Activated B cell treated with CpG ODN at 0.5 μM for 24 hours (primary cell): ENCODE results near the gene PARP14. TPM values are rescaled to one million over a fixed set of nuclear protein-coding genes. Genes with fewer than 3 reads are reported as not detected.
"Not testable (repeated sequence)": the region's sequence is repeated elsewhere in the genome, so short reads cannot be mapped to it uniquely, and the experiment has no call there.

Source experiments
- ATAC-seq: fragments of 200-7000 bp; cut with Tn5 transposase; one replicate; pipeline ENCODE4 v1.10.0; 2021; ENCODE audit warnings: low read depth, mild to moderate bottlenecking, moderate library complexity
- CTCF ChIA-PET: fragments of 350-600 bp; sonication (Branson Sonifier 250); formaldehyde crosslinking; loops from one replicate; lab custom pipeline; 2021; ENCODE audit warnings: antibody characterized with exemption; lab: Charles Lee
- POLR2A ChIA-PET: fragments of 350-600 bp; sonication (Branson Sonifier 250); formaldehyde crosslinking; loops from one replicate; lab custom pipeline; 2021; ENCODE audit warnings: antibody characterized with exemption; lab: Charles Lee
- DNase-seq: peaks from one replicate; pipeline ENCODE4 v3.0.0; 2022
- H3K27ac Mint-ChIP-seq: one replicate; pipeline ENCODE4 v1.8.0; 2020; ENCODE audit warnings: mixed read lengths
- H3K27me3 Mint-ChIP-seq: one replicate; pipeline ENCODE4 v1.8.0; 2021; ENCODE audit warnings: mixed read lengths
- H3K36me3 Mint-ChIP-seq: one replicate; pipeline ENCODE4 v1.8.0; 2021; ENCODE audit warnings: low read depth, mixed read lengths
- H3K4me1 Mint-ChIP-seq: one replicate; pipeline ENCODE4 v1.8.0; 2021; ENCODE audit warnings: mixed read lengths
- H3K4me3 Mint-ChIP-seq: one replicate; pipeline ENCODE4 v1.8.0; 2020; ENCODE audit warnings: mild to moderate bottlenecking, mixed read lengths
- H3K9me3 Mint-ChIP-seq: one replicate; pipeline ENCODE4 v1.8.0; 2020; ENCODE audit warnings: mixed read lengths
- intact Hi-C: fragments of 100-400 bp; cut with micrococcal nuclease; formaldehyde crosslinking; loops from one replicate; pipeline ENCODE4 v1.15.1; 2024
- total RNA-seq: library from RNA; stranded (reverse); gene quantifications from 2 replicates; pipeline ENCODE4 v1.2.3, GENCODE V29; 2022
- TF ChIP-seq, protein P1 (sequence below): fragments of 200-600 bp; IDR thresholded peaks from one replicate; pipeline ENCODE4 v1.8.0; 2022; ENCODE audit warnings: antibody characterized with exemption, mild to moderate bottlenecking

PARP14 gene
- total RNA-seq, 1 donor from 2014 or later: 221 TPM

DNA sequence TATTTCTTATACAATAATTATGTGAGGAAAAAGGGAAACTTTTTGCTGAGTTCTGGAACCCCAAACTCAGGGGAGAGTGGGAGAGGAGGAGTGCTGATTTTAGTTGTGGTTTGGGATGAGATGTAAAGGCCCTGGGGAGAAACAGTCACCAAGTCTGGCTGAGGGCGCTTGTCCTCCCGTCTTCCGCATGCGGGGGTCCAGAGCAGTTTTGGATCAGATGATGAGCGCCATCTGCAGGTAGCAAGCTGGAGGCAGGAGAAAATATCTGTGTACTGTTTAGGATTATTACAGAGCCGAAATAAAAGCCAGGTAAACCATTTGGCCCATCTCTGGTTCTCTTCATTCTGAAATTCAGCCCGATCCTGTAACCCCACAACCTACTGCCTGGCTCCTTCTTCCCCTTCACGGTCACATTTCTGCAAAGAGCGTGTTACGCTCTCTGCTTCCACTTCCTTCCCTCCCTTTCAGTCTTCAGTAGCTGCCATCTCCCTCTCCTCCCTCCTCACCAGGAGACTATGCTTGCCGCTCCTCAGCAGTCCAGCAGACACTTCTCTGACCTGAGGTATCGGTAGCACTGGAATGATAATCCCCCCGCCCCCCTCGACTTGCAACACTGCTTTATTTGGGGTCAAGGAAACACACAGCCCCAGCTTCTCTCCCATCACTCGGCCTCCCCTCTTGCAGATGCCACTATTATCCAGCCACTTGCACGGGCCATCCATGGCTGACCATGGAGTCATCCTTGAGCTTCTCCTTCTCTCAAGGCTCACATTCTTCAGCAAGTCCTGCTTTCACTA, 1.4 kb upstream of the PARP14 start:
- H3K4me1 Mint-ChIP-seq: peaks cover 63% of the 10 kb centered on the region
- TF ChIP-seq, protein P1, sequence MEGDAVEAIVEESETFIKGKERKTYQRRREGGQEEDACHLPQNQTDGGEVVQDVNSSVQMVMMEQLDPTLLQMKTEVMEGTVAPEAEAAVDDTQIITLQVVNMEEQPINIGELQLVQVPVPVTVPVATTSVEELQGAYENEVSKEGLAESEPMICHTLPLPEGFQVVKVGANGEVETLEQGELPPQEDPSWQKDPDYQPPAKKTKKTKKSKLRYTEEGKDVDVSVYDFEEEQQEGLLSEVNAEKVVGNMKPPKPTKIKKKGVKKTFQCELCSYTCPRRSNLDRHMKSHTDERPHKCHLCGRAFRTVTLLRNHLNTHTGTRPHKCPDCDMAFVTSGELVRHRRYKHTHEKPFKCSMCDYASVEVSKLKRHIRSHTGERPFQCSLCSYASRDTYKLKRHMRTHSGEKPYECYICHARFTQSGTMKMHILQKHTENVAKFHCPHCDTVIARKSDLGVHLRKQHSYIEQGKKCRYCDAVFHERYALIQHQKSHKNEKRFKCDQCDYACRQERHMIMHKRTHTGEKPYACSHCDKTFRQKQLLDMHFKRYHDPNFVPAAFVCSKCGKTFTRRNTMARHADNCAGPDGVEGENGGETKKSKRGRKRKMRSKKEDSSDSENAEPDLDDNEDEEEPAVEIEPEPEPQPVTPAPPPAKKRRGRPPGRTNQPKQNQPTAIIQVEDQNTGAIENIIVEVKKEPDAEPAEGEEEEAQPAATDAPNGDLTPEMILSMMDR: no peak
- ATAC-seq: peak; percentile 45

DNA sequence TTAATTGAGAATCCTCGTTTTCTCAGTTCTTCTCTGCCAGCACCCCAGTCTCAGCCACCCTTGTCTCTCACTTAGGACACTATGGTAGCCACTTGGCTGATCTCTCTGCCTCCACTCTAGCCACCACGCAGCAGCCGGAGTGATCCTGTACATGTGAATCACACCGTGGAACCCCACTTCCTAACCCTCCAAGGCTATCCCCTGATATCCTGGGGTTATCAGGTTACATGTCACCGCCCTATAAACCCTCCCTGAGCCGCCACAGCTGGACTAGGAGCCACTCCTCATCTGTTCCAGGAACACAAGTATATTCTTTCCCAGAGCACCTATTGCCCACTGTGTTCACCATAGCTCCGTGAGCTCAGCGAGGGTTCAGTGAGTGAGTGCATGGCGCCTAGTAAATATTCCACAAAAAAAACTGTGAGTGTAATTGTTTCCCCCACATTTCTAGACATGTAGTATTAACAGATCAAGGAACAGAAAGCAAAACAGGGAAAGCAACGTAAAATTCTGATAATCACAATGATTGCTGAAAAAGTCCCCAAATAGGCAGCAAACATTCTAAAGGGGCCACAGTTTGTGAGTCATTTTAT, 661 bp upstream of the PARP14 start:
- intact Hi-C loops: loop anchor here (1.0 to 5.0 kb wide), 12 partner anchors 18 to 1133 kb away; partner anchors contain the start of genes DTX3L, HSPBAP1, KPNA1 and PARP9
- TF ChIP-seq, protein P1: no peak
- DNase-seq: no peak
- ChIA-PET CTCF (interaction anchor here (0.9 to 5.8 kb wide), 17 partner anchors 8 to 287 kb away, joined by 3 to 92 read pairs (median 6); partner anchors contain the start of genes DTX3L, PARP15, PARP9 and WDR5B), POLR2A (interaction anchor here (0.5 to 7.7 kb wide), 19 partner anchors 10 to 522 kb away, joined by 3 to 126 read pairs (median 4); partner anchors contain the start of genes DTX3L, HSPBAP1, KPNA1 and PARP15)
- no peaks in the 10 kb centered on the region for H3K27me3 Mint-ChIP-seq
- peaks cover 37% of the 10 kb centered on the region for H3K36me3 Mint-ChIP-seq
- peak overlapping the region; percentile 87 for H3K27ac Mint-ChIP-seq
- peak; percentile 4 for ATAC-seq
- H3K4me3 Mint-ChIP-seq: peak overlapping the region; percentile 90
- H3K9me3 Mint-ChIP-seq: no peaks in the 10 kb centered on the region
- peaks cover 64% of the 10 kb centered on the region for H3K4me1 Mint-ChIP-seq

More for the DNA sequence above, 1.4 kb upstream of the PARP14 start:
- Mint-ChIP-seq H3K9me3 (peaks cover 6% of the 10 kb centered on the region), H3K27ac (peak overlapping the region; percentile 87), H3K36me3 (peaks cover 31% of the 10 kb centered on the region), H3K27me3 (no peaks in the 10 kb centered on the region), H3K4me3 (peak overlapping the region; percentile 90)
- POLR2A ChIA-PET: interaction anchor here (0.5 to 7.7 kb wide), 20 partner anchors 10 to 522 kb away, joined by 3 to 126 read pairs (median 4); partner anchors contain the start of genes DTX3L, HSPBAP1, KPNA1 and PARP15
- CTCF ChIA-PET: interaction anchor here (0.6 to 5.8 kb wide), 21 partner anchors 8 to 349 kb away, joined by 3 to 92 read pairs (median 5); partner anchors contain the start of genes DTX3L, PARP15, PARP9 and SEMA5B
- peak; percentile 52 for DNase-seq
- intact Hi-C loops: loop anchor here (1.0 to 5.0 kb wide), 9 partner anchors 58 to 1132 kb away; partner anchors contain the start of genes DTX3L, HSPBAP1, KPNA1 and PARP9

DNA sequence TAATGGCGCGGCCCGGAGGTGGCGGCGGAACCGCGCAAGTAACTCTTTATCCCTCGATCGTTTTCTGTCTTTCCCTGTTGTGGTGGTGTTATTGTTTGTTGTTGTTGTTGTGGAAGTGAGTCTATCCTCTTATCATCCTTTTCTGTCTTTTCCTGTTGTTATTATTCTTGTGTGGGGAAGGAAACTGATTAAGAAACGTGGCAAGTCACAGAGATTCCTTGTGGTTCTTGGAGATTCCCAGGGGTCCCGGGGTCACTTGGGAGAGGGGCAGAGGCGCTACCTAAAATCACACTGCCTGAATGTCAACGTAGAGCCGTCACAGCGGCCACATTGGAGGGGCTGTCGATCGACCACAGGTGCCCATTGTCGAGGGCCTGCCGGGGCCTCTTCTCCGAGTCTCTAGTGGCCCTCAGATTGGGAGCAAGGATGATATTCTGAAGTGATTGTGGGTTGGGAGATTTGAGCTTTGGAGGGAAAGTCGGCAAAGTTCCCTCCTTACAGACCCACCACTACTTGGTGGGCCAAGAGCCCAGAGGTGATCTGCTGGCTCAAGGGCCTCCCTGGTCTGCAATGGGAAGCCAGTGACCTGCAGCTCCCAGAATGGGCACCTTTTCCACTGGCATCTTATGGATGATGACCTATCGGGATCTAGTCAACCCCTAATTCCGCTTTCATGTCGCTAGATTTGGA, 790 bp downstream of the PARP14 start:
- H3K4me3 Mint-ChIP-seq: peak overlapping the region; percentile 90
- CTCF ChIA-PET: interaction anchor here (0.6 to 5.8 kb wide), 5 partner anchors 14 to 121 kb away, joined by 3 to 92 read pairs (median 45); partner anchors contain the start of genes DTX3L and PARP9
- ATAC-seq (no peak), DNase-seq (no peak)
- no peaks in the 10 kb centered on the region for H3K9me3 Mint-ChIP-seq
- peaks cover 68% of the 10 kb centered on the region for H3K4me1 Mint-ChIP-seq
- H3K36me3 Mint-ChIP-seq: peaks cover 46% of the 10 kb centered on the region
- H3K27me3 Mint-ChIP-seq: no peaks in the 10 kb centered on the region
- TF ChIP-seq, protein P1: no peak
- H3K27ac Mint-ChIP-seq: peak overlapping the region; percentile 87
- POLR2A ChIA-PET: interaction anchor here (0.5 to 7.7 kb wide), 9 partner anchors 16 to 932 kb away, joined by 3 to 126 read pairs (median 4); partner anchors contain the start of genes DTX3L, GOLGB1, HSPBAP1 and PARP15
- intact Hi-C loops: loop anchor here (1.0 to 5.0 kb wide), 2 partner anchors 8 to 264 kb away; partner anchors contain the start of gene WDR5B

DNA sequence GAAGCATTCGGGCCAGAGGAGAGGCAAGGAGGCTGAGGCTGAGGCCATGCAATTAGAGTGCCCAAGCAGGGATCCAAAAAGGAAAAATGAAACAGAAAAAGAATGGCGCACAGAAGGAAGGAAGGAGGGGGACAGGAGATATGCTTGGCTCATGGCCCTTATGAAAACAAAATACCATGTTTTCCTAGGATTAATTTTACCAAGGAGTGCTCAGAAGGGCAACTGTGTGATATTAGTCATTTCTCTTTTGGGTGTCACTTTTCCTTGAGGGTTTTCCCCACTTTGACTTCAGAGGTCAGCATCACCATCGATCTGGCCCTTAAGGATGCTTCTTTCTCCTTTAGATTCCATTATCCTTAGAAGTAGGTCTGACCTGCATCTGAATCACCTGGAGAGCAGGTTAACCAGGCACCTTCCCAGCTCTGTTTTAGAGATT, 1.4 kb downstream of the PARP14 start:
- ChIA-PET CTCF (no interaction called here), POLR2A (interaction anchor here (0.5 to 7.7 kb wide), 6 partner anchors 10 to 581 kb away, joined by 3 to 126 read pairs (median 42); partner anchors contain the start of genes DTX3L, HSPBAP1, PARP15 and PARP9)
- TF ChIP-seq, protein P1: no peak
- DNase-seq: no peak
- Mint-ChIP-seq H3K36me3 (peaks cover 46% of the 10 kb centered on the region), H3K4me3 (peak overlapping the region; percentile 90), H3K4me1 (peaks cover 68% of the 10 kb centered on the region), H3K27me3 (no peaks in the 10 kb centered on the region), H3K9me3 (no peaks in the 10 kb centered on the region), H3K27ac (peak overlapping the region; percentile 87)
- ATAC-seq: no peak
- intact Hi-C loops: loop anchor here (1.0 to 5.0 kb wide), 2 partner anchors 7 to 265 kb away; partner anchors contain the start of gene WDR5B

DNA sequence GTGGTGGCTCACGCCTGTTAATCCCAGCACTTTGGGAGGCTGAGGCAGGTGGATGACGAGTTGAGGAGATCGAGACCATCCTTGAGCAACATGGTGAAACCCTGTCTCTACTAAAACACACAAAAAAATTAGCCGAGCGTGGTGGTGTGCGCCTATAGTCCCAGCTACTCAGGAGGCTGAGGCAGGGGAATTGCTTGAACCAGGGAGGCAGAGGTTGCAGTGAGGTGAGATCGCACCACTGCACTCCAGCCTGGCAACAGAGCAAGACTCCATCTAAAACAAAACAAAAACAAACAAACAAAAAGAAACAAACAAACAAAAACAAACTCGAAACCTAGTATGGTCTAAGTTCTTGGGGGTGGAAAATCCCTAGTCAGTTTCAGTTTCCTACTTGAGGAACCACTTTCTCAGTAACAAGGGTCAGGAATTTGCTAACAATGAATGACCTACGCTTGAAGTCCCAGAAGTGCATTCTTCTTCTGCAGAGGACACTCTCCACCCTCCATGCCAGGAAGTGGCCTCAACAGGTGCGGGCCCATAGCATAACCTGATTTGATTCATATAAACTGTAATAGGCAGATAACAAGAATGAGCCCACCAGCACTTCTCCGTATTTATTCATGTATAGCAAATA, 2.3 kb downstream of the PARP14 start:
- Mint-ChIP-seq H3K4me1 (peaks cover 67% of the 10 kb centered on the region), H3K36me3 (peaks cover 46% of the 10 kb centered on the region), H3K27ac (peak overlapping the region; percentile 87), H3K4me3 (peak overlapping the region; percentile 90)
- intact Hi-C loops: loop anchor here (5.0 kb wide), 1 partner anchor 266 kb away; the partner anchor contains the start of gene WDR5B
- peak; percentile 7 for ATAC-seq
- H3K27me3 Mint-ChIP-seq, CTCF ChIA-PET, H3K9me3 Mint-ChIP-seq, DNase-seq: not testable (repeated sequence)
- POLR2A ChIA-PET: interaction anchor here (0.7 to 7.7 kb wide), 5 partner anchors 9 to 313 kb away, joined by 3 to 126 read pairs (median 7); partner anchors contain the start of genes DTX3L and PARP9
